GM12878 (cell line): ENCODE results near the gene LHFPL3. TPM values are rescaled to one million over a fixed set of nuclear protein-coding genes. Genes with fewer than 3 reads are reported as not detected.

Source experiments
- BHLHE40 ChIP-seq, 2 experiments: fragments of 450-650 bp in 1 of 2; IDR thresholded peaks; 2 replicates each; pipeline ENCODE4 v1.6.1; 2011 to 2017; ENCODE audit warnings: low read depth in 2 of 2, borderline replicate concordance in 1 of 2, improper control_type of control experiment in 1 of 2, low read length in 1 of 2, mild to moderate bottlenecking in 1 of 2
- CEBPZ ChIP-seq: fragments of 150-350 bp; IDR thresholded peaks from 2 replicates; pipeline ENCODE4 v1.6.1; 2016; ENCODE audit warnings: low read depth, low read length
- CREM ChIP-seq: IDR thresholded peaks from 2 replicates; pipeline ENCODE4 v1.6.1; 2014; ENCODE audit warnings: antibody characterized with exemption, low read depth
- EP300 ChIP-seq, 2 experiments: fragments of 150-350 bp in 1 of 2; IDR thresholded peaks; 2 replicates each; pipeline ENCODE4 v1.6.1; 2011 to 2012; ENCODE audit warnings: low read depth in 2 of 2, low read length in 2 of 2, borderline replicate concordance in 1 of 2, improper control_type of control experiment in 1 of 2, inconsistent platforms in 1 of 2; ENCODE audit not compliant: control insufficient read depth in 1 of 2
- IKZF1 ChIP-seq: fragments of 450-650 bp; conservative IDR thresholded peaks from 2 replicates; pipeline ENCODE4 v1.6.1; 2017; ENCODE audit warnings: antibody characterized with exemption, mild to moderate bottlenecking
- POU2F2 ChIP-seq: IDR thresholded peaks from 3 replicates; pipeline ENCODE4 v1.6.1; 2011; ENCODE audit warnings: low read depth, mild to moderate bottlenecking, low read length, borderline replicate concordance
- SMAD1 ChIP-seq: fragments of 450-650 bp; IDR thresholded peaks from 2 replicates; pipeline ENCODE4 v1.6.1; 2018; ENCODE audit warnings: mild to moderate bottlenecking, low read depth; ENCODE audit not compliant: partially characterized antibody
- STAT3 ChIP-seq: IDR thresholded peaks from 2 replicates; pipeline ENCODE4 v1.6.1; 2011; ENCODE audit warnings: low read depth, low read length, improper control_type of control experiment
- TAF1 ChIP-seq: IDR thresholded peaks from 2 replicates; pipeline ENCODE4 v1.6.1; 2011; ENCODE audit warnings: mild to moderate bottlenecking, low read depth, low read length, borderline replicate concordance
- polyA plus RNA-seq, 11 experiments: library from polyadenylated mRNA; depleted of rRNA in 4 of 11; unstranded in 6 of 11; stranded (reverse) in 5 of 11; fragments of >200 nt; fragmentation: Nextera tagmentation in 4 of 11; fragmentation: Illumina TruSeq in 1 of 11; extraction: Ambion mirVana in 4 of 11; extraction: Trizol in 1 of 11; gene quantifications; 1 replicate in 1 of 11; 2 replicates in 10 of 11; pipeline versions ENCODE4 v1.2.1 to v1.2.3, GENCODE V29; 2011 to 2016; ENCODE audit warnings: inconsistent platforms in 2 of 11, missing spikeins in 2 of 11, low read depth in 1 of 11
- total RNA-seq, 4 experiments: library from RNA; depleted of rRNA in 3 of 4; stranded (reverse); fragments of >200 nt in 3 of 4; fragmentation: Illumina TruSeq in 1 of 4; extraction: Trizol in 1 of 4; gene quantifications; 2 replicates each; pipeline versions ENCODE4 v1.2.1 to v1.2.3, GENCODE V29; 2013 to 2021
- TF ChIP-seq, protein P1 (sequence below): IDR thresholded peaks from 2 replicates; pipeline ENCODE4 v1.6.1; 2011; ENCODE audit warnings: borderline replicate concordance, low read depth, mild to moderate bottlenecking, moderate library complexity, mixed read lengths, low read length; ENCODE audit not compliant: insufficient read depth; ENCODE audit errors: extremely low read length

Gene LHFPL3
- total and polyA plus RNA-seq, 10 of the 15 experiments (the other 5 are each of a cell fraction or from before 2014, with no cell fraction given), result 0.09 TPM; not detected in 9

- no peak for TF ChIP-seq EP300 (IDR thresholded peaks at IDR 0.05; ENCODE audit: borderline replicate concordance in 1 of 2, control insufficient read depth in 1 of 2, low read depth in 2 of 2, low read length in 2 of 2)
- no peak for TF ChIP-seq STAT3
- TF ChIP-seq, protein P1, sequence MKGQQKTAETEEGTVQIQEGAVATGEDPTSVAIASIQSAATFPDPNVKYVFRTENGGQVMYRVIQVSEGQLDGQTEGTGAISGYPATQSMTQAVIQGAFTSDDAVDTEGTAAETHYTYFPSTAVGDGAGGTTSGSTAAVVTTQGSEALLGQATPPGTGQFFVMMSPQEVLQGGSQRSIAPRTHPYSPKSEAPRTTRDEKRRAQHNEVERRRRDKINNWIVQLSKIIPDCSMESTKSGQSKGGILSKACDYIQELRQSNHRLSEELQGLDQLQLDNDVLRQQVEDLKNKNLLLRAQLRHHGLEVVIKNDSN, result no peak
- TF ChIP-seq TAF1, result no peak
- no peak for TF ChIP-seq POU2F2
- no peak for TF ChIP-seq CREM
- no peak for TF ChIP-seq IKZF1
- no peak for TF ChIP-seq BHLHE40 (IDR thresholded peaks at IDR 0.05; ENCODE audit: borderline replicate concordance in 1 of 2, low read depth in 2 of 2, low read length in 1 of 2)
- no peak for TF ChIP-seq CEBPZ
- TF ChIP-seq SMAD1, result no peak
Observed at GRCh38 chr7:104850374-104850773, 522.0 kb downstream of the LHFPL3 start (continued).
